ENCODE measurements around the gene SOX2.

Gene SOX2

GRCh38 chr3:181705086-181705480, 6.6 kb upstream of the SOX2 start:
- no peak for DNase-seq

GRCh38 chr3:181707980-181708379, 3.7 kb upstream of the SOX2 start:
- DNase-seq, result no peak

GRCh38 chr3:181709537-181710279, 2.0 kb upstream of the SOX2 start:
- peak; percentile 45 for DNase-seq

- no peak for DNase-seq
Observed at GRCh38 chr3:181710345-181711291, 1.1 kb upstream of the SOX2 start.

- no peak for DNase-seq
Observed at GRCh38 chr3:181712226-181712552, 464 bp downstream of the SOX2 start.

DNA sequence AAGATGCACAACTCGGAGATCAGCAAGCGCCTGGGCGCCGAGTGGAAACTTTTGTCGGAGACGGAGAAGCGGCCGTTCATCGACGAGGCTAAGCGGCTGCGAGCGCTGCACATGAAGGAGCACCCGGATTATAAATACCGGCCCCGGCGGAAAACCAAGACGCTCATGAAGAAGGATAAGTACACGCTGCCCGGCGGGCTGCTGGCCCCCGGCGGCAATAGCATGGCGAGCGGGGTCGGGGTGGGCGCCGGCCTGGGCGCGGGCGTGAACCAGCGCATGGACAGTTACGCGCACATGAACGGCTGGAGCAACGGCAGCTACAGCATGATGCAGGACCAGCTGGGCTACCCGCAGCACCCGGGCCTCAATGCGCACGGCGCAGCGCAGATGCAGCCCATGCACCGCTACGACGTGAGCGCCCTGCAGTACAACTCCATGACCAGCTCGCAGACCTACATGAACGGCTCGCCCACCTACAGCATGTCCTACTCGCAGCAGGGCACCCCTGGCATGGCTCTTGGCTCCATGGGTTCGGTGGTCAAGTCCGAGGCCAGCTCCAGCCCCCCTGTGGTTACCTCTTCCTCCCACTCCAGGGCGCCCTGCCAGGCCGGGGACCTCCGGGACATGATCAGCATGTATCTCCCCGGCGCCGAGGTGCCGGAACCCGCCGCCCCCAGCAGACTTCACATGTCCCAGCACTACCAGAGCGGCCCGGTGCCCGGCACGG, 991 bp downstream of the SOX2 start:
- peak; percentile 54 for DNase-seq

- no peak for DNase-seq
Observed at GRCh38 chr3:181713280-181713647, 1.5 kb downstream of the SOX2 start.

DNA sequence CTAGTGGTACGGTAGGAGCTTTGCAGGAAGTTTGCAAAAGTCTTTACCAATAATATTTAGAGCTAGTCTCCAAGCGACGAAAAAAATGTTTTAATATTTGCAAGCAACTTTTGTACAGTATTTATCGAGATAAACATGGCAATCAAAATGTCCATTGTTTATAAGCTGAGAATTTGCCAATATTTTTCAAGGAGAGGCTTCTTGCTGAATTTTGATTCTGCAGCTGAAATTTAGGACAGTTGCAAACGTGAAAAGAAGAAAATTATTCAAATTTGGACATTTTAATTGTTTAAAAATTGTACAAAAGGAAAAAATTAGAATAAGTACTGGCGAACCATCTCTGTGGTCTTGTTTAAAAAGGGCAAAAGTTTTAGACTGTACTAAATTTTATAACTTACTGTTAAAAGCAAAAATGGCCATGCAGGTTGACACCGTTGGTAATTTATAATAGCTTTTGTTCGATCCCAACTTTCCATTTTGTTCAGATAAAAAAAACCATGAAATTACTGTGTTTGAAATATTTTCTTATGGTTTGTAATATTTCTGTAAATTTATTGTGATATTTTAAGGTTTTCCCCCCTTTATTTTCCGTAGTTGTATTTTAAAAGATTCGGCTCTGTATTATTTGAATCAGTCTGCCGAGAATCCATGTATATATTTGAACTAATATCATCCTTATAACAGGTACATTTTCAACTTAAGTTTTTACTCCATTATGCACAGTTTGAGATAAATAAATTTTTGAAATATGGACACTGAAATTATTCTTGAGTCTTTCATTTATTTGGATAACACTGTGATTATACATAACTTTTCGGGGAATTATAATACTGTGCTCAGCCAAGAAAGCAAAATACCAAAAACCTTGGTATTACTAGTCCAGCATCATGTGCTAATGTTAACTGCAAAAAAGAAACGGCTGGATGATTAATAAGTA, 2.2 kb downstream of the SOX2 start:
- DNase-seq, result no peak

DNA sequence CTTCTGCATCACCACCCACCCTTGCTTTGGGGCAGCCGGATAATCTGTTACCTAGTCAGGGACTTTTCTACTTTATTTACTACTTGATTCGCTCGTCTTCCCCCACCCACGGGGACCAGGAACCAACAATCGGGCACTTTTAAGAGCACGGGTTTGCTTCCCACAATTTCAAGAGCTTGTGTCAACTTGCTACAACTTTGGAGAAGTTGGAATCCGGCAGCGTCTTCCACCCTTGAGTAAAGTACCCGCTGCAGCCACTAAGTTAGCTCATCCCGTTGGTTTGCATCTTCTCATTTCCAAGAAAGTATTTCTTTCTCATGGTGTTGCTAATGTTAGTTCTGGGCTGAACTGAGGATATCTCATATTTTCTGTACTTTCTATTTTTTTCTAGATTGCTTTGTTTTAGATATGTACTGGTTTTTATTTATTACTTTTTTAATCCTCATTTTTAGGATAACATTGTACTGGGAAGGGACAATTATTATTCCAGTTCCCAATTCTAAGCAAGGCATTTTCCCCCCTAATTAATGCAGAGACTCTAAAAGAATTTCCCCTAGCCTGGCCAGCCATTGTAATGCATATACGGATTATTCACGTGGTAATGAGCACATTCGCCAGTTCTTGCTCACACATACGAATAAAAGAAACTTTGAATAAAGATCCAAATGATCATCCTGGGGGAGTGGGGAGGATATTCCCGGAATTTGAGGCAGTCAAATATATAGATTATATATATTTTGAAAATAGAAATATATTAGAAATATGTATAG, 4.0 kb downstream of the SOX2 start:
- no peak for DNase-seq

- DNase-seq, result no peak
Observed at GRCh38 chr3:181716966-181717365, 5.2 kb downstream of the SOX2 start.

DNA sequence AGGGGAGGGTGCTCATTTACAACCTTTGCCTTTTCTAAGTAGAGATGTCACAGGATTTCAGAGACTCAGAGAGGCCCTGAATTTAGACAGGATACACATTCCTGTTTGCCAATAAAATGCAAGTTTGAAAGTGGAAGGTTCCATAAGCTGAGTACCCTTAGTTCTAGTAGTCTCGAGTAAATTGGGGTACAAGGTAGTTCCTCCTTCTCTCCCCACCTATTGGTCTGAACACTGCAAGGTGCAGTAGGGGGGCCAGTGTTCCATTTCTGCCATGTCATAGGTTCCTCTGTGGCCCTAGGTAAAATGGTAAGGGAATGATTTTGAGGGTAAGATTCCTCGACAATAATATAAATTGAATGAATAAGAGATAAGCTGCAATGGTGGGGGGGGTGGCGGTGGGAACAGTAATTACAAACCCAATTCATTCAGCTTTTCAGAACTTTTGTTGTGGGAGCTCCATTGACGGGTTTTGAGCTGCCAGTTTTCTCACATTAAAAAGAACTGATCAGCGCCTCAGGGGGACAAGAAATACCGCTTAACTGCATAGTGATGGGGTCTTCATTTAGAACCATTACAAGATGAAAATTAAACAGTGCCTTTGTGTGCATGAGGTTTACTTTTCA, 5.9 kb downstream of the SOX2 start:
- no peak for DNase-seq

DNA sequence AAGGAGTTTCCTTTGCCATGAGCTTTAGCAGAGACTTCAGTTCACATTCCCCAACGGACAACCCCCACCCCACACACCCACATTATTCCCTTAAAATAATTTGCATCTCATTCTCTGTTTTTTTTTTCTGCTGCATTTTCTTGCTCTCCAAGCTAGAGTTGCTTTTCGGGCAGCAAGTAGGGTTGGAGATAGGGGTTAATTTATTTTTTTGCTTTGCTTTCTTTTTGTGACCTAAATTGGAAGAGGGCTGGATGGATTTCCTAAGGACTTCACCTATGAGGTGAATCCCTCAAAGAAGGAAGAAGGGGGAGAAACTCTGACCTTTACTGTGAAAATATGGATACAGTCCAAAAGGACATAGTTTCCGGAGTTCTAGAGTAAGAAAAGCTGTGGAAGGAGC, 6.6 kb downstream of the SOX2 start:
- DNase-seq, result no peak

DNA sequence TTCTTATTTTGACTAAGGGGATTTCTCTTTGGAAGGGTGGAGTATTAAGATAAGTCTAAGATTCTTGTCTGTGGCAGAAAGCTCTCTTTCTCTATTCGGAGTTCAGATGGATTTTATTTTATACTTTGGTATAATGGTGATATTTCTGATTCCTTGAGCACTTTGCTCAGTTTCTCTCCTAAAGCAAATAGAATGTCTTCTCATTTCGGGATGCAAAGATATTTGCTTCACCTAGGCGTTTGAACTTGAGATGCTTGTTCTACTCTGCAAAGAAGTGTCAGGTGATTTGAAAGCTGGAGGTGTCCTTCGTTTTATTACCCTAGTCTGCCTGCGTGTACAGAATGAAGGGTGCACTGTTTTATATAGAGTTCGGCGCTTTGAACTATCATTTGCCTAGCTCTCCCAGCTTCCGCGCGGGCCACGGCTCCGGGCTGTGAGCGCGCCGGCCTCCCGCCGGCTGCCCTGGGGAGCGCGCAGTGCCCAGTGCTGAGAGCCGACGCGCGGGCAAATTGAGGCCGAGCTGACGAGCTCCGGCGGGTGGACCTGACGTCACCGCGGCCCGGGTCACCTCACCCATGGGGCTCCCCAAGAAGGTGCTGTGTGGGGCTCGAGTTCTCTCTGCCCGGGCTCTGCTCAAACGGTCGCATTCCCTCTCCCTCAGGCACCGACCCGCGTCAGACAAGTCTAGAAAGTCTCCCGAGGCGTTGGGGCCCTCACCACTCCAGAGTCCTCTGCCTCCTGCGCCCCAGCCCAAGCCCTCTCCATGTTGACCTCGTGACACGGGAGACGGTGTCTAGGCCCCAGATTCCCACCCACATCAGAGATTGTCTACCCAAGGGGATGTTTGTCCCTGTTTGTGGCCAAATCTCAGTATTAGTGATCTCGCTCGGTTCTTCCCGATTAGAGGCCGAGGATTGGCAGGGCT, 7.5 kb downstream of the SOX2 start:
- no peak for DNase-seq

DNA sequence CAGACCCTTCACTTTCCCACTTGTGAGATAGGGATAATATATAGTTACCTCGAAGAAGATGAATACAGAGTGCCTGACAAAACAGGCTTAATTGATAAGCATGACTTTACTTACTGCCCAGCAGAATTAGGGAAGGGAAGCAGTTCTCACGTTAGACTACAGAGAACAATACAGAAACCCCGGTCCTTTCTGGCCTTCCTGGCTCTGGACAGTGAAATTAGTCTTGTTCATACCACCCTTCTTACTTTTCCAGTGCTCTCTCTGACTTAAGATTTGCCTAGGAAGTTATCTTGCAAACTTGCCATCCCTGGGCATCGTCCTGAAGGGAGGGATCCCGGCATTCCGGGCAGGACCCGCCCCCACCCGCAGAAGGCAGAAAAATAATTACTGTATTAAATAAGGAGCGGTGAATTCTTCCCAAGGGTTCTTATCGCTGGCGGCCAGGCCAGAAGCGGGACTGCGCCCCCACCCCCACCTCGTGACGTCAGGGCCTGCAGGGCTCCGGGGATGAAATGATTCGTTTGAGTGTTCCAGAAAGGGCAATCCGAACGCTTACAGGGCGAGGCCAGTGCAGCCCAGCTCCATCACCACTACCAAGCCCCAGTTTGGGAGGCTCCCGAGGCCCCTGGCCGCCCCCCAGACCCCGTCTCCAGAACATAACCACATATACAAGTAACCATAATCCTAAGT, 8.4 kb downstream of the SOX2 start:
- no peak for DNase-seq

GRCh38 chr3:181721046-181721875, 9.5 kb downstream of the SOX2 start:
- no peak for DNase-seq

- DNase-seq, result no peak
Observed at GRCh38 chr3:181722156-181722555, 10.4 kb downstream of the SOX2 start.

DNA sequence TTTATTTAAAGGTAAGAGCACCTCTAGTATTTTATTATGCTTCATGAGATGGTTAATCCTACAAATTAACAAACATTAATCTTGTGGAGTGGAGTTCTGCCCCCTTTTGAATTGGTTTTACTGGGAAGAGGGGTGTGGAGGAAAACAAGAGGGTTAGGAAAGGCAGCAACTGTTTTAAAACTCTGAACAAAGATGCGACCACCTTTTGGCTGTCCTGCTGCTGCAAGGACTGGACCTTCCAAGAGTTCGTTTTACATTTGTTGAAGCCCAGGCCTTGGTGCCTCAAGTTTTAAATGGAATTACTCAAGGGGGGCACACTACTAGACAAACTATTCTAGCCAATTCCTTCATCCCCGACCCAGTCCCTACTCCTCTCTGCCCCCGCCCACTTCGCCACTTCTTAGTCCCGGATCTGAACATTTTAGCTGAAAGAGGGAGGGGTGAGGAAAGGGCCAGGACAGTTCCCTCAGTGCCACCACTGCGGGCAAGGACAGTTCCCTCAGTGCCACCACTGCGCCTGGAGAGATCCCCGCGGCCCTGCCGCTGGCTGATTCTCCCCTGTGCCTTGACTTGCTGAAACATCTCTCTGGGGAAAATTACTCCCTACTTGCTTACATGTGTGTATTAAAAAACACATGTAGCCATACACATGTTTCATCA, 11.2 kb downstream of the SOX2 start:
- no peak for DNase-seq

DNA sequence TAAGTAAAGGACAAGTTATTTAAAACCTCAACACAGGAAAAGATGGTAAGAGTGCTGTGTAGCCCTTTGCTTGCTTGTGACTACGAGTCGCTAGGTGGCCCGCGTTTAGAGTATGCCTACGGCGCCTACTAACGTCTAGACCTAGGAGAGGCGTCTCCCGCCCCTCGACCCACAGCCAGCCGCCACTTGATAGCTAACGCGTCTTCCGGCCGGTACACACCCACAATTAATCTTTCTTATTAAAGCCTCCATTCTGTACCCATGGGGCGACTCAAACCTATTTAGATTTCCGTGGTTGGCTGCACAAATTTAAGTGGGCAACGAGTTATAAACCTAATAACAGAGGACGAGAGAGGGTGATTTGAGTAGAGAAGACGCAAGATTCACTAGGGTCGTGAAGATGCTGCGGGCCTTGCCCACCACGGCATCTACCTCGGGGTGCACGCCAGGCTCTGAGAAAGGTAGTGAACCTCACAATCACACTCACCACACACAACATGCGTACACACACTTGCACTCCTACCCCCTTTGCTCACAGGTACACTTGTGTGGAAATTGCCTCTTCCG, 12.0 kb downstream of the SOX2 start:
- DNase-seq, result no peak

All from NCI-H524 treated with DMSO at 0.1 percent for 48 hours (cell line).